Activated naive CD4-positive, alpha-beta T cell (primary cell): Measurements from ENCODE around the gene HSPA12A.

Experiments
- DNase-seq, 4 experiments: peaks; one replicate each; lab custom pipeline; 2025; lab: John Stamatoyannopoulos, UW

HSPA12A gene

GRCh38 chr10:116690356-116691322, 51.7 kb downstream of the HSPA12A start:
- DNase-seq: no peak

GRCh38 chr10:116689744-116690143, 52.6 kb downstream of the HSPA12A start:
- DNase-seq: no peak

- no peak for DNase-seq
Measured at GRCh38 chr10:116688741-116689495, 53.4 kb downstream of the HSPA12A start.

- DNase-seq: no peak
Measured at GRCh38 chr10:116688241-116688711, 54.1 kb downstream of the HSPA12A start.

- no peak for DNase-seq
Measured at GRCh38 chr10:116687633-116688032, 54.7 kb downstream of the HSPA12A start.

- DNase-seq: no peak
Measured at GRCh38 chr10:116686632-116687031, 55.7 kb downstream of the HSPA12A start.

GRCh38 chr10:116685807-116686206, 56.6 kb downstream of the HSPA12A start:
- no peak for DNase-seq

- no peak for DNase-seq
Measured at GRCh38 chr10:116684781-116685180, 57.6 kb downstream of the HSPA12A start.

GRCh38 chr10:116683821-116684220, 58.5 kb downstream of the HSPA12A start:
- no peak for DNase-seq

- no peak for DNase-seq
Measured at GRCh38 chr10:116683166-116683565, 59.2 kb downstream of the HSPA12A start.

GRCh38 chr10:116679351-116679750, 63.0 kb downstream of the HSPA12A start:
- DNase-seq: no peak

GRCh38 chr10:116676633-116677032, 65.7 kb downstream of the HSPA12A start:
- DNase-seq: no peak

- DNase-seq: no peak
Measured at GRCh38 chr10:116676118-116676517, 66.2 kb downstream of the HSPA12A start.

- DNase-seq: no peak
Measured at GRCh38 chr10:116674901-116675423, 67.4 kb downstream of the HSPA12A start.

- DNase-seq: no peak
Measured at GRCh38 chr10:116673866-116674265, 68.5 kb downstream of the HSPA12A start.

- DNase-seq: no peak
Measured at GRCh38 chr10:116672891-116673290, 69.5 kb downstream of the HSPA12A start.

GRCh38 chr10:116671274-116671926, 71.0 kb downstream of the HSPA12A start:
- DNase-seq: no peak

- DNase-seq: no peak
Measured at GRCh38 chr10:116670706-116671105, 71.7 kb downstream of the HSPA12A start.

GRCh38 chr10:116669832-116670644, 72.3 kb downstream of the HSPA12A start:
- no peak for DNase-seq

GRCh38 chr10:116669080-116669479, 73.3 kb downstream of the HSPA12A start:
- no peak for DNase-seq

- DNase-seq: no peak
Measured at GRCh38 chr10:116668446-116668845, 73.9 kb downstream of the HSPA12A start.
